Measurements from ENCODE around the gene OR10A3.

The OR10A3 gene

GRCh38 chr11:7889985-7890384 is 51.5 kb downstream of the OR10A3 start:
- TF ChIP-seq, protein P1, sequence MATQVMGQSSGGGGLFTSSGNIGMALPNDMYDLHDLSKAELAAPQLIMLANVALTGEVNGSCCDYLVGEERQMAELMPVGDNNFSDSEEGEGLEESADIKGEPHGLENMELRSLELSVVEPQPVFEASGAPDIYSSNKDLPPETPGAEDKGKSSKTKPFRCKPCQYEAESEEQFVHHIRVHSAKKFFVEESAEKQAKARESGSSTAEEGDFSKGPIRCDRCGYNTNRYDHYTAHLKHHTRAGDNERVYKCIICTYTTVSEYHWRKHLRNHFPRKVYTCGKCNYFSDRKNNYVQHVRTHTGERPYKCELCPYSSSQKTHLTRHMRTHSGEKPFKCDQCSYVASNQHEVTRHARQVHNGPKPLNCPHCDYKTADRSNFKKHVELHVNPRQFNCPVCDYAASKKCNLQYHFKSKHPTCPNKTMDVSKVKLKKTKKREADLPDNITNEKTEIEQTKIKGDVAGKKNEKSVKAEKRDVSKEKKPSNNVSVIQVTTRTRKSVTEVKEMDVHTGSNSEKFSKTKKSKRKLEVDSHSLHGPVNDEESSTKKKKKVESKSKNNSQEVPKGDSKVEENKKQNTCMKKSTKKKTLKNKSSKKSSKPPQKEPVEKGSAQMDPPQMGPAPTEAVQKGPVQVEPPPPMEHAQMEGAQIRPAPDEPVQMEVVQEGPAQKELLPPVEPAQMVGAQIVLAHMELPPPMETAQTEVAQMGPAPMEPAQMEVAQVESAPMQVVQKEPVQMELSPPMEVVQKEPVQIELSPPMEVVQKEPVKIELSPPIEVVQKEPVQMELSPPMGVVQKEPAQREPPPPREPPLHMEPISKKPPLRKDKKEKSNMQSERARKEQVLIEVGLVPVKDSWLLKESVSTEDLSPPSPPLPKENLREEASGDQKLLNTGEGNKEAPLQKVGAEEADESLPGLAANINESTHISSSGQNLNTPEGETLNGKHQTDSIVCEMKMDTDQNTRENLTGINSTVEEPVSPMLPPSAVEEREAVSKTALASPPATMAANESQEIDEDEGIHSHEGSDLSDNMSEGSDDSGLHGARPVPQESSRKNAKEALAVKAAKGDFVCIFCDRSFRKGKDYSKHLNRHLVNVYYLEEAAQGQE (IDR thresholded peaks at IDR 0.05; ENCODE audit: insufficient read depth in 1 of 2, low read depth in 2 of 2, low read length in 2 of 2), result no peak
- TF ChIP-seq FOXP2 (optimal IDR thresholded peaks at IDR 0.05; ENCODE audit: borderline replicate concordance, extremely low read depth, extremely low read length, insufficient read depth) (no peak), POLR2AphosphoS5 (IDR thresholded peaks at IDR 0.05; ENCODE audit: low read depth, low read length) (no peak), TAF1 (IDR thresholded peaks at IDR 0.05; ENCODE audit: borderline replicate concordance, insufficient read depth, low read length) (no peak), SIN3A (IDR thresholded peaks at IDR 0.05; ENCODE audit: borderline replicate concordance, insufficient read depth, low read length) (no peak)

Measured in PFSK-1 (cell line).